Kidney glomerular epithelial cell (primary cell): ENCODE data around the gene LARP4B.
A peak's percentile ranks its signal among the peaks of the same experiment; 100 is the strongest.

Experiments
- DNase-seq: peaks from one replicate; lab custom pipeline; 2025; lab: John Stamatoyannopoulos, UW

LARP4B gene

DNA sequence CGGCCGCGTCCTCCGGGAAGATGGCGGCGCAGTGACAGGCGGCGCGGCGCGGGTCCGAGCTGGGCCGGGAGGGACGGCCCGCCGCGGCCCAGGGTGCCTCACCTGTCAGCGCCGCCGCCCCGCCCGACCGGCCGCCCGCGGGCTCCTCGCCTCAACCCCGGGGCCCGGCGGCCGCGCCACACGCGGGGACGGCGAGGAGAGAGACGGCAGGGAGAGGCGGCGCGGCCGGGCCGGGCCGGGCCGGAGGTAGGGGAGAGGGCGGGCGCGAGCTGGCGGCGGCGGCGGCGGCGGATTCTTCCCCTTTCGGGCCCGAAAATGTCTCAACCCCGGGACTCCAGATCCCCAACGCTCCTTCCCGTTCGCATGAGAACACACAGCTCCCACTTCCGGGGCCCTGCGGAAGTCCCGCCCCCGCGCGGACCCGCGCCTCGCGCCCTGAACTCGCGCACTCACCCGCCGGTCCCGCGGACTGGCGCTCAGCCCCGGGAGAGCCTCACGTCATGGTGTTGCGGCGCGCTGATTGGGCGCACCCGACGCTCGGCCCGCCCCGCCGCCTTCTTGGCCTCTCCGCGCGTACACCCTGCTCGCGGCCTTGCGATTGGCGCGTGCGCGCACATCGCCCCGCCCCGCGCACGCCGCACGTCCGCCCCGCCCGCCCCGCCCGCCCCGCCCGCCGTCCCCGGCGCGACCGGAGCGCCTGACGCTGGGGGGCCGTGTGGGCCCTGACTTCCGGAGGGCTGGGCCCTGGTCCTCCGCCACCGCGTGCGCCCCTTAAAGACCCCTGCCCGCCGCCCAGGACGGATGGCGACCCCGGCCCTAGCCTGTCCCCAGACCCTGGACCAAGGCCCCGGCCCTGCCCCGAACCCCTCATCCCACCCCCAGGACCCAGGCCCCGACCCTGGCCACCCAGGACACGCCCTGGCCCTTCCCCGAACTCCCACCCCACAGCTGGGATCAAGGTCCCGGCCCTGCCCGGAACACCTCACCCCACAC lies at the start of gene LARP4B:
Gene LARP4B (minus strand): TSS at position 380 of the 993 bp plus-strand sequence. CDS start 45,984 bp downstream, outside the sequence.
- peak; percentile 93 for DNase-seq

DNA sequence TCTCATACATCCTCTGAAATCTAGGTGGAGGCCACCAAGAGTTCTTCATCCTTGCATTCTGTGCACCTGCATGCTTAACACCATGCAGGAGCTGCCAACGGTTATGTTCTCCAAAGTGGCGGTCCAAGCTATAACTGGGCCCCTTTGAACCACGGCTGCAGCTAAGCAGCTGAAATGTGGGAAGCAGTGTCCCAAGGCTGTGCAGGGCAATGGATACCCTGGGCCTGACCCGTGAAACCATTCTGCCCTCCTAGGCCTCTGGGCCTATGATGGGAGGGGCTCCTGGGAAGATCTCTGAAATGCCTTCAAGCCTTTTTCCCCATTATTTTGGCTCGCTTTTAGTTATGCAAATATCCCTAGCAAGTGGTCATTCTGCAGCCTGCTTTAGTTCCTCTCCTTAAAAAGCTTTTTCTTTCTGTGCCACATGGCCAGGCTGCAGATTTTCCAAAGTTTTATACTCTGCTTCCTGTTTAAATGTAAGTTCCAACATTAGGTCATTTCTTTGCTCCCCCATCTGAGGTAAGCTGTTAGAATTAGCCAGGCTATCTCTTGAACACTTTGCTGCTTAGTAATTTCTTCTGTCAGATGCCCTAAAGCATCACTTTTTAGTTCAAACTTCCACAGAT lies 49.1 kb upstream of the LARP4B start:
- DNase-seq = no peak

DNA sequence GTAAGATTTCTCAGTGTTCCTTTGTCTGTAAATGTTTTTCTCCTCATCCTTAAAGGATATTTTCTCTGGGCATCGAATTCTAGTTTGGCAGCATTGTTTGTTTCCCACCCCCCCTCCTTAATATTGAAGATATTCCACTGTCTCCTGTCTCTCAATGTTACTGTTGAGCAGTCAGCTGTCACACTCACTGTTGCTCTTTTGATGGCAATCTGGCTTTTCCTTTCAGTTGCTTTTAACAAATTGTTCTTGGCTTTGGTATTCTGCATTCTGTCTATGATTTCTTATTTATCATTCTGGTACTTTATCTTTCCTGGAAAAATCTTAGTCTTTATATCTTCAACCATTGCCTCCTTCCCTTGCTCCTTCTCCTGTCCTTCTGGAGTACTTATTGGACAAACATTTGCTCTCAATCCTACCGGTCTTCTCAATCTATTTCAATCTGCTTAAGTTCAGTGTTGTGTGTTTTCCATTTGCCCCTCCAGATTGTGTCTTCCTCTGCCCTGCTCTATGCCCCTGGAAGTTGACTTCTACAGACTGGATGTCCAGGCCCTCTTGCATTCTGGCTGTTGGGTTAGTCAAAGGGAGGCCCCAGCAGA lies 47.4 kb upstream of the LARP4B start:
- no peak for DNase-seq

DNA sequence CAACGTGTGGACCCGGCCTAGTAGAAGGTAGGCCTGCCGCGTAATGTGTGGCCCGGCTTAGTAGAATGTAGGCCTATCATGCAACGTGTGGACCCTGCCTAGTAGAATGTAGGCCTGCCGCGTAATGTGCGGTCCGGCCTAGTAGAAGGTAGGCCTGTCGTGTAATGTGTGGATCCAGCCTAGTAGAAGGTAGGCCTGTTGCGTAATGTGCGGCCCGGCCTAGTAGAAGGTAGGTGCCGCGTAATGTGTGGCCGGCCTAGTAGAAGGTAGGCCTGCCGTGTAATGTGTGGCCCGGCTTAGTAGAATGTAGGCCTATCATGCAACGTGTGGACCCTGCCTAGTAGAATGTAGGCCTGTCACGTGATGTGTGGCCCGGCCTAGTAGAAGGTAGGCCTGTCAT lies 44.8 kb upstream of the LARP4B start:
- DNase-seq = no peak

DNA sequence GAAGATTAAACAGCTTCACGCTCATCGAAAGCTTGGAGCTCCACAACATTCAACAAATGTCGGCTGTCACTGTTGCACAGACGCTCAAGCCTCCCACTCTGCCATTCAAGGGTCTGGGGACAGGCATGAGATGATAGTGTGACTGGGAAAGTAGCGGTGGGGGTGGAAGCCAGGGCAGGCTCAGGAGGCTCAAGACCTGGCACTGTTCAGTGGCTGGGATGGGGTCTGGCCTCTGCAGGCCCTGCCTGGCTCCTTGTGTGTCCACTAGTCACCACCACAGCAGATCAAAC lies 43.2 kb upstream of the LARP4B start:
- DNase-seq = no peak

DNA sequence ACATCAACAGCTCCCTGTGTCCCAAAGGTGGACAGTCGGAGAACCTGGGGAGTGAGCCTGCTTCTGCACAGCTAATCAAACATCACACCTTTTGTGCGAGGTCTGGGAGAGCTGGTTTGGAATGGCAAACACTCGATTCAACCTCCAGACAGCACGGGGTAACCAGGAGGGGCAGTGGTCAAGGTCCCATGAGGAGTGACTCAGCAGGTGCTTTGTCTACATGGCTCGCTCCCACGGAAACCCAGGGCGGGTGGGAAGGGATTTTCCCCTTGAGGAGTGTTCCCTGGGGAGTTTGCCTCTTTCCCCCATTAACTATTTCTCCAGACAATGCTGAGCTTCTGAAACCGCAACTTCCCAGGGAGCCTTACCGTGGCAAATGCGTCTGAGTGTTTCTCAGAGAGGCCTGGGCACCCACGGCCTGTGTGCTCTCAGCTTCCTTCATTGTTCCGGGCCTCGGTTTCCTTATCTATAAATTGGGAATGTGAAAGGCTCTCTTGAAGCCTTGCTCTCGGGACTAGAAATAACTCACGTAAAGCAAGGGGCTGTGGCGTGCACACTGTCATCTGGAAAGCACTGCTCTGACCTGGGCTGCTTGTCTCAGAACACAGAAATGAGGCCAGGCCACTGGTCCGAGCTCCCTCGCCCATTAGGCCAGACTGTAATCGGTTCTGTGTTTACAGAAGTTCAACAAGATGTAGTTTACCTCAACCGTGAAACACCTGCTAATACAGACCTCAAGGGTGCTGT lies 42.7 kb upstream of the LARP4B start:
- peak; percentile 70 for DNase-seq

DNA sequence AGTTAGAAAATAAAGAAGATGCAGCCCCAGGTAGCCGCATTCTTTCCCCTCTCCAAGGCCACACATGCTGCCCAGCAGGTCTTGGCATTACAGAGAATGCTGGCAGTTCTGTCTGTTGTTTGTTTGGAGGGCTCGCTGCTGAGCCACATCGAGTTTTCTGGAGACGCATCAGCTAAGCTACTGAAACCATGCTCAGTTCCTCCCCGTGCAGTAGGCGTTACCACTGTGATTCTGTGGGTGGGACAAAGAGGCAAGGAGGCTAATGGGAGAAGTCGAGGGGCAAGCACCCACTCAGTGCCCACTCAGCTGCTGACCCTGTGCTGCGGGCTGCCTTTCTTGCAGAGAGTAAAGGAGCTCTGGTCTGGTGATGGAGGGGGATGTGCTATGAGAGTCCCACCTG lies 41.3 kb upstream of the LARP4B start:
- no peak for DNase-seq

DNA sequence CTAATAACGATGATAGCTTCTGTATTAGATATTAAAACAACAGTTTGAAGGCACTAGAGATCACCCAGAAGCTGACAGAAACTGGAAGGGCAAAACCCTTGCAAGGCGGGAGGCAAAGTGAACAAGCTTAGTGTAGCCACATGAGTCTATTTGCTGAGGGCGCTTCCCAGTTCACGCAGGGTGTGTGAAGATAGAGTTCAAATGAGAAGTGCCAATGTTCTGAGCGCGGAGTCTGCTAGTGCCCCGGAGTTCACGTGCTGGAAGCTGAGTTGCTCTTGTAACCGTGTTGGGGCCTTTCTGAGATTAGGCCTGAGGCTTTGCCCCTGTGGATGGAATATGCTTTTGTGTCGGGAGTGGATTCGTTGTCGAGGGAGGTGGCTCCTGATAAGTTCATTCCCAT lies 40.1 kb upstream of the LARP4B start:
- DNase-seq = no peak

DNA sequence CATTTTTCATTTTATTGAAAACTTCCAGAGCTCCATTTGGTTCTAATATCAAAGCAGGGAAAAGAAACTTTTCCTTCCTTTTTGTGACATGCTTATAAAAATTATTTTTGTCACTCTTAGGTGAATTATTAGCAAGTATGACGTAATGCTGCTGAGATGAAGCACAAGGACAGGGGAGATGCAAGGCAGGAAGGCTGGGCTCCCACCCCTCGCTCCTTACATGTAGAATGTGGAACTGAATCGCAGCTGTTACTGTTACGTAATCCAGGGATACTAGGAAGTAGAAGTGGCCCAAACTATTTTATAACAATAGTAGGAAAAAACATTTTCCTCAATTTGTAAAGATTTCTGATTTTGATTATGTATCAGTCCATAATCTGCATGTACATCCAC lies 39.6 kb upstream of the LARP4B start:
- no peak for DNase-seq

DNA sequence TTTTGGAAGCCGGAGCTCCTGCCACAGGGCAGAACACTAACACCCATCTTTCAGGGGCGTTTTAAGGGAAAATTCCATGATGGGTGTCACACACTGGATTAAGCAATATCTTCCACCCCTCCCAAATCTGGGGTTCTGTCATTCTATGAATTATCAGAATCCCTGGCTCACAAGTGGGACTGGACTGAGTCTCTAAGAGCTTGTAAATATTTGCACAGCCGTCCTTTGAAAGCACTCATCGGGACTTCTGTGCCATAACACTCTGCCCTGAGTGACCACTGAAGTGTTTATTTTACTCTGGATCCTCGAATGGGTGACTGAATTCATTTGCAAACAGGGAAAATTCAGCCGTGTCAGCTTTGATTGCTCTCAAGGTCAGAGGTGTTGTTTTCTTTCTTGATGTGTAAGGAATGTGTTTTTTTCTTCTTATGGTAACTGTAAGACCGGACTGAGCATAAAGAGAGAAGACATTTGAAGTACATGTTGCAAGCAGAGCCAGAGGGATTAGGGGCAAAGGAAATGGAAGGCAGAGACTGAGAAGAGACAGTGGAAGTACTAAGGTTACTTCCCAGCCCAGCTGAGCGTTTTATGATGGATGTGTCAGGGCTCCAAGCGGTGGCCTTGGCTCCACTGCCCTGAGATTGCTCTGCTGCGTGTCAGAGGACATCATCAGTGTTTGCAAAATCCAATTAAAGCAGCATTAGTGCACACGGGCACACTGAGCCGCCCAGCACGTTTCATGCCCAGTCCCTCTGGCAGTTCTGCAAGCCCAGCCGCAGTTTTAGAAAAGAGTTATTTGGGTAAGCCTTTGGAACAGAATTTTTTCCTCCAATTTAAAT lies 39.0 kb upstream of the LARP4B start:
- peak; percentile 18 for DNase-seq

DNA sequence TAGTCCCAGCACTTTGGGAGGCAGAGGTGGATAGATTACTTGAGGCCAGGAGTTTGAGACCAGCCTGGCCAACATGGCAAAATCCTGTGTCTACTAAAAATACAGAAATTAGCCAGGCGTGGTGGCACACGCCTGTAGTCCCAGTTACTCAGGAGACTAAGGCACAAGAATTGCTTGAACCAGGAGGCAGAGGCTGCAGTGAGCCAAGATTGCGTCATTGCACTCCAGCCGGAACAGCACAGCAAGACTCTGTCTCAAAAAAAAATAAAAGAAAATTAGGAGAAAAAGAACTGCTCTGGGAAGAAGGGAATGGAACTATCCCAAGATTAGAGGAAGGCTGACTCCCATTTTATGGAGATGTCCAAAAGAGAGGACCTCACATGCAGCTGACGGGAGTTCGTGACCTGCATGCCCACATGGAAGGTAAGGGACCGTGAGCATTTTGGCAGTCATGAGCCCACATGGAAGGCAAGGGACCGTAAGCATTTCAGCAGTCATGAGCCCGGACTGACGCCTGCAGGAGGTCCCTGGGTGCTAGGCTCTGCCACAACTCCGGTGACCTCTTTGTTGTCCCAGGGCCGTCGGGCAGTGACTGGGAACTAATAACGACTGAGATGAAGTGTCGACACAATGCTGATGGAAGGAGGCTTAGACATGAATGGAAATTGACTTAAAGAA lies 38.1 kb upstream of the LARP4B start:
- no peak for DNase-seq

DNA sequence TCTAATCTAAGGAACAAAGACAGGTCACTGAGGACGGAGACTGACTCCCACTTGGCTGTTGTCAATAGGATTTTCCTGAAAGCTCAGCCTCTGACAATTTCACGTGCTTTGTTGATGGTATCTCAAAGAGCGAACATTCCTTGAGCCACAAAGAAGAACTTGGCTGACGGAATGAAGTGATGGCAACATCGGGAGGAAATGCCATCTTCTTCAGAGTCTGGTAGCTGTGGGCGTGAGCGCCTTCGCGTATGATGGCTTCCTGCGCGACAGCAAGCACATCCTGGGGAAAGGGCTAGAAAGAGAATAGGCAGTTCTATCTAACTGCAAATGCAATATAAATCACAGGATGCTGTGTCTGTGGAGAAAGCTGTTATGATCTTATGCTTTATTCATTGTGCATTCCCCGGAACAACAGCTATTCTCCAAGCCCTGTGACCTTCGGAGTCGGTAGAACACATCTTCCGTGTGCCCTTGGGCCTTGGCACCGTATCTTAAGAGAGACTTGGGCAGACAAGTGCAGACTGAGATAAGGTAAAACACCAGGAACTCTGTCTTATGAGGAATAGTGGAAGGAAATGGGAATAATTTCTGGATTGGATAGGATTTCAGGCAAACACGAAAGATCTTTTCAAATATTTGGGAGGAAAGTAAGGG lies 37.2 kb upstream of the LARP4B start:
- no peak for DNase-seq

DNA sequence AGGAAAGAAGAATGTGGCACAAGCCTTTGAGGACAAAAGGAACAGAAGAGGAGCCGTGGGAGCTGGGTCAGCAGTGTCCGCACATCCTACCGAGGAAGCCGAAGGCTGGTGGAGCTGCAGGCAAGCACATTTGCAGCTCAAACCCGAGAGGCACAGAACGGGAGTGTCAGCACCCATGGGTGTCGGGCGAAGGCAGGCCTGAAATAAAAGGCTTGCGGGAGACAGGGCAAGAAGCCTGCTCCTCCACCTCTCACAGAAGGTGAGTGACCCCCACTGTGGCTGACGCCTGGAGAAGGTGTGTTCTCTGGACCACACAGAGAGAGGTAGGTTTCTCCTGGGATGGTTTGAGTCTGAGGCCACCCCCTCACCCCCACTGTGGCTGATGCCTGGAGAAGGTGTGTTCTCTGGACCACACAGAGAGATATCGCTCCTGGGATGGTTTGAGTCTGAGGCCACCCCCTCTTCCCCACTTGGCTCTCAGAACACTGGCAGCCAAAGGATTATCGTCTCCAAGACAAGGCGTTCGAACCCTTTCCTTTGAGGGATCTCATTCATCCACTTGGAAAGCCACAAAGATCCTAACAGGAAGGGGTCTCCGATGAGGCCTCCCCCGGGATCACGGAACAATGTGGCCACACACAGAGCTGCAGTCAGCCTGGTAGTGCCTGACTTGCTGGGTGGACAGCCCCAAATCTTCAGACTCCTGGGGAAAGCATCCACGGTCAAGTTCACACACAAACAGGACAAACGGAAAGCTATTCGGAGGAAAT lies 35.1 kb upstream of the LARP4B start:
- no peak for DNase-seq

DNA sequence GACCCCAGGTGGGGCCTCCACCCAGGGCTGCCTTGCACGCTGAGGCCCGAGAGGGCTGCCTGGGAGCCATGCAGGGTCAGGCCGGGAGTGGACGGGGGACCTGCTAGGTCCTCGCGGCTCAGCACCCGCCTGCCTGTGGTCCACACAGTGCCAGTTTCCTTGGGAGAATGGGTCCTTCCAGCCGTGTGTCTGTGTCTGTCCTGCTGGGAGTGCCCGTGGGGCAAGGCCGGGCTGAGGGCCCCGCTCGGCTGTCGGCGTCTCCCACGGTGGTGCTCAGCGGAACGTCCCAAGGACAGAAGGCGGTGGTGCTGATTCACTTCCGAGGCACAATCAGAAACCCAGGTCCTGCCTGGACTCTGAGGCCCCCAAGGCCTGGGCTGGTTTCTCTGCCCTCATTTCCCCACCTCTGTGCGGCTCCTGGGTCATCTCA lies 33.5 kb upstream of the LARP4B start:
- DNase-seq = no peak

DNA sequence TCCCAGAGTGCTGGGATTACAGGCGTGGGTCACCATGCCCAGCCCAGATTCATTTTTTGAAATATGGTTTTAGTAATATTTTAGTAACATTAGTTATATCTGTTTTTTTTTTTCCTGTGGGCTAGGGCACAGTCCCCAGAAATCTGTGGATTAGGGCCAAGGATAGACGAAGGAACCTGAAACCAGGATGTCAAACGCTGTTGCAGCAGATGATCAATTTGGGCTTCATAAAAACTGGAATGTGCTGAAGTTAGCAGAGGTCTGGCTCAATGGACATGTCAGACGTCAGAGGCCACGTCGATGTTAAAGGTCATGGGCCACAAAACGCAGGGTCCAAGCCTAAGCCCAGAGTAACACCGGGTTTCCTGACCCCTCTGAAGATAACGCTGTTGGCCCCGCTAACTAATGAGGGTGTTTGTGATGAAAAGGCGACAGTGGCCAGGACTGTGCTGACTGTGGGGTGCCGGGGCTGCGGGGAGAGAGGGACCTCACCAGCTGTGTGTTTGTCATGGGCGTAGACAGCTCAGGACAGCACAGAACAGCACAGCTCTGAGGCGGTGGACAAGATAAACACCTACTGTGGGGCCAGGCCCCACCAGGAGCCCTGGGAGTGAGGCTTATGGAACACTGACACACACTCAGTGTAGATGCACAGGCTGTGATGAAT lies 32.9 kb upstream of the LARP4B start:
- no peak for DNase-seq

DNA sequence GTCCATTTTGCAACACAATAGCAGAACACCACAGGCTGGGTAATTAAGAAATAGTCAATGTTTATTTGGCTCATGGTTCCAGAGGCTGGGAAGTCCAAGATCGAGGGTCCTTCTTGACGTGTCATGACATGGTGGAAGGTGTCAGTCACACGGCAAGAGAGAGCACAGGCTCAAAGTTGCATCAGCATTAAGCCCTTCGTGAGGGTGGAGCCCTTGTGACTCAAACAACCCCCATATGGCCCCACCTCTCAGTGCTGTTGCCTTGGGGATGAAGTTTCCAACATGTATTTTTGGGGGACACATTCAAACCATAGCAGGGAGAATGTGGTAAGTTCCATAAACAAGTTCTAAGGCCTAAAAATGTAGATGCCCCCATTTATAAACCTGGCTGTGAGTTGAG lies 32.1 kb upstream of the LARP4B start:
- DNase-seq = no peak

DNA sequence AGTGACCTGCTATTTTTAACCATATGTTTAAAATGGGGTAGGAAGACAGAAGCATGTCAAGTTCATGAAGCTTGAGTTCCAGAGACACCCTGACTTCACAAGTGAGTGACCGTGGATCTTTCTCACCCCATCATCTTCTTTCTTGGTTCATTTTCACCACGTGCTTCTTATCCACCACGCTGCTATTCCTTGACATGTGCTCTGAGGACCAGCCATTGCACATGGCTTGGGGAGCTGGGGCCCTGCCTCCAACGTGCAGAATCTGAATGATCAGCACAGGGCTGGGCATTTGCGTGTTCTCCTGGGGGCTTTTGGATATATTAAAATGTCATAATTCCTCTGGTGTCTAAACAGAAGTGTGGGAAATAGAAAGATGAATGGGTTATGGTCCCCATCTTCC lies 31.7 kb upstream of the LARP4B start:
- no peak for DNase-seq

DNA sequence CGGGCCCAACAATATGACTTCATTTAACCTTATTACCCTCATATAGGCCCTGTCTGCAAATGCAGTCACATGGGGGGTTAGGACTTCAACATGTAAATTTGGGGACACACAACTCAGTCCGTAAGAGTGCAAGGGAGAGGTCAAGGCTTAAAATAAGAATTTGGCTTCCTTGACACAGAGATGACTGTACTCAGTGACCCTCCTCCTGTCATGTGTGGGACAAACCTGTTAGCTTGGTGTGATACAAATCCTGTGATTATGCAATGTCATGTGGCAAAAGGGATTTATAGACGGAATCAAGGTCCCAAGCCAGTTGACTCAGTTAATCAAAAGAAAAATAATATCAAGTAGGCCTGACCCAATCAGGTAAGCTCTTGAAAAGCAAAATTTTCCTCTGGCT lies 30.8 kb upstream of the LARP4B start:
- no peak for DNase-seq

DNA sequence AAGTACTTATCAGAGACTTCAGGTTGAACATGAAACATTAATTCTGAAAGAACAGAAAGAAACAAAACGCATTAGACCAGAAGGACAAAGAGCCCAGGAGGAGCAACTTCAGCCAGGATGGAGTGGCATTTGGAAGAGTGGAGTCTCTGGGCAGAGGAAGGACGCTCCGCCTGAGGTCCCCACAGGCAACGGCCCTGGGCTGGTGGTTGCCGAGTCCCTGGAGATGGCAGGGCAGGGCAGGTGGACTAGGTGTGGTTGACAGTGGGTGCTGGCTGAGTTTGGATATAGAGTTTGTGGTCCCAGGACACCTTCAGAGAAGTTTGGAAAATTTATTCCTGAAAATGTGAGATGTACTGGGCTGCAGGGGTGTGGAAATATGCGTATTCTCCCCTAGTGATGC lies 27.4 kb upstream of the LARP4B start:
- DNase-seq = no peak
